GM12873 (cell line): ENCODE measurements around the gene TMEM178B.

Experiments used
- CTCF ChIP-seq: IDR thresholded peaks from 2 replicates; pipeline ENCODE4 v1.5.1; 2012; ENCODE audit warnings: low read depth, mild to moderate bottlenecking, moderate library complexity, low read length, control low read depth; ENCODE audit not compliant: insufficient read depth; ENCODE audit errors: missing control alignments

Gene TMEM178B

GRCh38 chr7:141475679-141476078 lies 401.8 kb downstream of the TMEM178B start:
- TF ChIP-seq CTCF = no peak

- no peak for TF ChIP-seq CTCF
Measured at GRCh38 chr7:141477865-141478264, 404.0 kb downstream of the TMEM178B start.

- TF ChIP-seq CTCF = no peak
Measured at GRCh38 chr7:141478845-141479244, 405.0 kb downstream of the TMEM178B start.

GRCh38 chr7:141480953-141481352 lies 407.1 kb downstream of the TMEM178B start:
- no peak for TF ChIP-seq CTCF

- no peak for TF ChIP-seq CTCF
Measured at GRCh38 chr7:141481971-141482370, 408.1 kb downstream of the TMEM178B start.

GRCh38 chr7:141483044-141483443 lies 409.2 kb downstream of the TMEM178B start:
- TF ChIP-seq CTCF = no peak

- no peak for TF ChIP-seq CTCF
Measured at GRCh38 chr7:141484907-141485306, 411.0 kb downstream of the TMEM178B start.
